ENCODE measurements around the gene TJP2. TPM values are rescaled to one million over a fixed set of nuclear protein-coding genes. Genes with fewer than 3 reads are reported as not detected.
A peak's percentile ranks its signal among the peaks of the same experiment; 100 is the strongest.
"Not testable (repeated sequence)": the region's sequence is repeated elsewhere in the genome, so short reads cannot be mapped to it uniquely, and the experiment has no call there.

TJP2 gene
- total RNA-seq, 1 donor from 2014 or later, result 45.7 TPM

GRCh38 chr9:69158471-69158870 lies 15.6 kb upstream of the TJP2 start:
- no peak for DNase-seq (ENCODE audit: low read depth in 2 of 2)

DNA sequence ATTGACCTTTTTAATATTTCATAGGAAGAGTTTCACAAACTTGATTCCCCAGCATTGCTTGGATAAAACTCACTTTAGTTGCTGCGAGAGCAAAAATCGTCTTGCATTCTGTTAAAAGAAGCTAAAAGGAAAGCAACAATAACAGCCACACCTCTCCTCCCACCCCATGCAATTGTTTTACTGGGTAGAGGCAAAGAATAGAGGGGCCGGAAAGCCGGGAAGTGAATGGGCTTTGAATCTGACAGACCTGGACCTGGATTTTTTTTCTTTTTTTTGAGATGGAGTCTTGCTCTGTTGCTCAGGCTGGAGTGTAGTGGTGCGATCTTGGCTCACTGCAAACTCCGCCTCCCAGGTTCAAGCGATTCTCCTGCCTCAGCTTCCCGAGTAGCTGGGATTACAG lies 9.5 kb upstream of the TJP2 start:
- DNase-seq (ENCODE audit: low read depth in 2 of 2), result not testable (repeated sequence)

DNA sequence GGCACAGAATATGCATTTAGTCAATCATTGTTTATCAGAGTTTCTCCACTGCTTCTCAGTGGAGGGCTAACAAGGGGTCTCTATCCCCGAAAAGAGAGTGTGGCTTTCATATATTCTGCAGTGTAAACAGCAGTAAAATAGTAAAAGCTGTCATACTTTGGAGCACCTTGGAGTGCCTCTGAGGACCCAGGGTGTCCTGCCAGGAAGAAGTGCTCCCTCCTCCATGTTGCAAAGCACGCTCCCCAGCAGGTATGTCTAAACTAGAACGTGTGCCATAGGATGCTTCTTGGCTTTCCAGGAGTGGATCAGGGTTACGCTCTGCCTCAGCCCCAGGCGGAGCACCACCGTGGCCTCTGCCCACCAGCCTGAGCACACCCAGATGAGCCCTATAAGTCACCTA lies 8.5 kb upstream of the TJP2 start:
- no peak for DNase-seq (ENCODE audit: low read depth in 2 of 2)

- no peak for DNase-seq (ENCODE audit: low read depth in 2 of 2)
Measured at GRCh38 chr9:69168709-69169217, 5.3 kb upstream of the TJP2 start.

- DNase-seq (ENCODE audit: low read depth in 2 of 2), result no peak
Measured at GRCh38 chr9:69170231-69170630, 3.8 kb upstream of the TJP2 start.

GRCh38 chr9:69171049-69171448 lies 3.0 kb upstream of the TJP2 start:
- peak in 1 of 2 donors; percentile 85 for DNase-seq (ENCODE audit: low read depth in 2 of 2)

DNA sequence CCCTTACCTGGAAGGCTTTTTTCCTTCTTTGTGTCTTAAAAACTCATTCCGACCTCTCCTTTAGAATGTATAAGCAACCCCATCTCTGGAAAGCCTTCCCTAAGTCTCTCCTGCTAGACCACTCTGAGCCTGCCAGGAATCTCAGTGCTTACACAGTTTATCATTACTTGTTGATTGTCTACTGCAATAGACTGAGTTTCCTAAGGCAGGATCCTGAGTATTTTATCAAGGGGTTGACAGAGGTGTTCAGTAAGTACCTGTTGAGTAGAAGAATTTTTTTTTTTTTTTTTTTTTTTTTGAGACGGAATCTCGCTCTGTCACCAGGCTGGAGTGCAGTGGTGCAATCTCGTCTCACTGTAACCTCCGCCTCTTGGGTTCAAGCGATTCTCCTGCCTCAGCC lies 2.6 kb upstream of the TJP2 start:
- no peak for DNase-seq (ENCODE audit: low read depth in 2 of 2)

DNA sequence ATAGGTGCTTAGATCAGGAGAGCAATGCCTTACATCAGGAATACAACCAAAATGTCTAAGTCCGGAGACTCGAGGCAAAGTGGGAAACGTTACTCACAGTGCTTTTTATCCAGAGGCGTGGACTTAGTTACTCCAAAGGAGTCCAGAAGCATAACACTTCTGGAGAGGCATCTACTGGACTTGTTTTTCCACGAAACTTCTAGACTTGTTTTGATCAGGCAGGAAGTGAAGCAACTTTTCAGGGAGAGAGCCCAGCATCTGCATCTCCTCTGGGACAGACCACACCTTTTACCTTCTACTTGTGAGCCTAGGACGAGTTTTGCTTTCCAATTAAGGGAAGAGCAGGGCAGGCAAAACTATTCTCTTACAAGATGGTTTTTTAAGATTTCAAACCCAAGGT lies 1.2 kb upstream of the TJP2 start:
- DNase-seq (ENCODE audit: low read depth in 2 of 2), result peak in 1 of 2 donors; percentile 66

GRCh38 chr9:69173497-69173890 lies 583 bp upstream of the TJP2 start:
- peak; percentile 55 to 83 for DNase-seq (ENCODE audit: low read depth in 2 of 2)

DNA sequence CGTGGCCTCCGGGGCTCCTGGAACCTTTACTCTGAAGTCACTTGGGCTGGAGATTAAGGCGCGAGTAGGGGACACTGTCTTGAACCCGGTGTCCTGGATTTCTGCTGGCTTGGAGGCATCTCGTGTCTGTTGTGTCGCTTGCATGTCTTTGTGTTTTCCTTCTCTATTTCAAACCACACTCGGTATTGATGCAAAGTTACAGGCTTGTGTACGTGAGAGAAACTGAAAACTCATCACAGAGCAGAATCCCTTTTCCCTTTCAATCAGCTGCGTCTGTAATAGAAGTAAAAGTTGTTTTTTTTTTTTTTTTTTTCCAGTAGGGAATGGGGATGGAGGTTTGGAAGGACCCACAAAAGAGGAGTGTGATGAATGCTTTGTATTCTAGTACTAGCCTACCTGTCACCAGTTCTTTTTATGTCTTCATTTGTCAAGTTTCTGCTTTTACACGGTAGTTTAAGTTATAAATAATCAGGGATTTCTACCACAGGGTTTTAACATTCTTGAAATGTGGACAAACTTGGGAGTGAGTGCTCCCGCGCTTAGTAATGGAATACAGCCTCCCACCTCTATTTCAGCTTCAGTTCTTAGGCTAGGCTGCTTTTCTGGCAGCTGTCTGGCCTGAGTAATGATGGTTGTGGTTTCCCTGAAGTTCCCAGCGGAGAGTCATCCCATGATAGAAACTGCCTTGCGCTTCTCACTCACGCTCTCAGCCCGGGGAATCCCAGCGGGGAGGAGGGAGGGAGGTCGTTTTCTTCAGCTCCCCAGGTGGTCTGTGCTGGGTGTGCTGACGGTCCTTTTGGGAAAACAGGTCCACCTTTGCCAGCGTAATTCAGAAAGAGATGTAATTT lies 763 bp downstream of the TJP2 start:
- DNase-seq (ENCODE audit: low read depth in 2 of 2), result peak in 1 of 2 donors; percentile 76

GRCh38 chr9:69175486-69175885 lies 1.4 kb downstream of the TJP2 start:
- DNase-seq (ENCODE audit: low read depth in 2 of 2), result no peak

DNA sequence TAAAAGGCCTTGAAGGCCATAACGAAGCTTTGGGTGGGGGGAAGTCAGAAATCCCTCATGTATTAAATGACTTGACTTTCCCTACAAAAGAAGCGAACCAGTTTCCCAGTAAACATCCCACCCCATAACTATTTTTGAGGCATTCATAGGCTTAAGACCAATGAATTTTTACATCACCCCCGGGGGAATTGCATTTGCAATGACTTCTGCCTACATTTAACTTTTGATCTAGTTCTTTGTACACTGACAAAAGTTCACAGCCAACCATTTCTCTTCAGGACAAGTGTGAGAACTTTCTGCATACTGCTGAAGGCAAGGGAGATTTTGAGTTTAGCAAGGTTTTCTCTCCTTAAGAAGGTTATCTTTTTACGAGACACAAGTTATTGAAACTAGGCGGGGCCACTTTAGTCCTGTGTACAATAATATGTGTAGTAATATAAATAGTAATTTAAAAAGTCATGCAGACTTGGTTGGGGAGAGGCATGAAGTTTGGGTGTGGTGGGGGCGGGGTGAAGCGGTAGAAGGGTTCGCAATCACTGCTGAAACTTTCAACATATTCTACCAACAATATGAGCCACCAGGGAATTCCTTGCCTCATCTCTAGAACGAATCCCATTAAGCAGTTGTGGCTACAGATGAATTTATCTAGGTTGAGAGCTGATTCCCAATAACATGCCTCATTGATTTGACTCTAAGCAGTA lies 2.5 kb downstream of the TJP2 start:
- DNase-seq (ENCODE audit: low read depth in 2 of 2), result no peak

GRCh38 chr9:69178583-69179011 lies 4.5 kb downstream of the TJP2 start:
- peak in 1 of 2 donors; percentile 49 for DNase-seq (ENCODE audit: low read depth in 2 of 2)

DNA sequence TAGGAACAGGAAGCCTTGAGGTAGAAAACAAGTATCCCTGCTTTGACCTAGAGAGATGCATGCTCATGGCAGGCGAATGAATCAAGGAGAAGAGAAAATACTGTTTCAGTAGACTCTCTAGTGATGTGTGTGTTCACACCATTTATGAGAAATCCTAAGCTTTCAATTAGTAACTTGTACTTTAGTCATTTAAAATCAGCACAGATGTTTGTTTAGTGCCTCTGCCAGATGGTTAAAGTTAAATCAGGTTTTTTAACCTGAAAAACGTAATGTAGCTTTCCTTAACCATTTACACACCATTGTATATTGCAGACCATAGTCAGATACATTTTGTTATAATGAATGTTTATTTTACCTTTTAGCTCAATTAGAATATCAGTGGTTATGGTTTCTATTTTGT lies 5.0 kb downstream of the TJP2 start:
- no peak for DNase-seq (ENCODE audit: low read depth in 2 of 2)

GRCh38 chr9:69180200-69180599 lies 6.1 kb downstream of the TJP2 start:
- DNase-seq (ENCODE audit: low read depth in 2 of 2), result no peak

DNA sequence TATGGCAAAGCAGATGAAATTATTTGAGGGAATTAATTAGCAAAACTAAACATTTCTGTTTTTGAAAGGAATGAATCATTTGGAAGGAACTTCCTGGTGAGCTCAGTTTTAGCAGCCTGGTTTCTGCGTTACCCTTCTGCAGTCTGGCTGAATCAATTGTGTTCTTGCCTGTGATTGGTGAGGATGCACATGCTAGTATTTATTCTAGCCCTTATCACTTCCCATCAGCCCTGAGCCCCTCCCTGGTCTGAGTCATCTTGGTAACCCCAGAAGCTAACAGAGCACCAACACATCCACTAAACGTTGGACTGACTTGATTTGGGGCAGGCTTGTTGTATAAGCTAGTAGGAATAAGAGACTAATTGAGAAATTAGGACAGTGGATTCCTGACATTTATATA lies 6.6 kb downstream of the TJP2 start:
- DNase-seq (ENCODE audit: low read depth in 2 of 2), result peak; percentile 77 to 99

GRCh38 chr9:69181908-69182353 lies 7.9 kb downstream of the TJP2 start:
- no peak for DNase-seq (ENCODE audit: low read depth in 2 of 2)

GRCh38 chr9:69184266-69184665 lies 10.2 kb downstream of the TJP2 start:
- no peak for DNase-seq (ENCODE audit: low read depth in 2 of 2)

DNA sequence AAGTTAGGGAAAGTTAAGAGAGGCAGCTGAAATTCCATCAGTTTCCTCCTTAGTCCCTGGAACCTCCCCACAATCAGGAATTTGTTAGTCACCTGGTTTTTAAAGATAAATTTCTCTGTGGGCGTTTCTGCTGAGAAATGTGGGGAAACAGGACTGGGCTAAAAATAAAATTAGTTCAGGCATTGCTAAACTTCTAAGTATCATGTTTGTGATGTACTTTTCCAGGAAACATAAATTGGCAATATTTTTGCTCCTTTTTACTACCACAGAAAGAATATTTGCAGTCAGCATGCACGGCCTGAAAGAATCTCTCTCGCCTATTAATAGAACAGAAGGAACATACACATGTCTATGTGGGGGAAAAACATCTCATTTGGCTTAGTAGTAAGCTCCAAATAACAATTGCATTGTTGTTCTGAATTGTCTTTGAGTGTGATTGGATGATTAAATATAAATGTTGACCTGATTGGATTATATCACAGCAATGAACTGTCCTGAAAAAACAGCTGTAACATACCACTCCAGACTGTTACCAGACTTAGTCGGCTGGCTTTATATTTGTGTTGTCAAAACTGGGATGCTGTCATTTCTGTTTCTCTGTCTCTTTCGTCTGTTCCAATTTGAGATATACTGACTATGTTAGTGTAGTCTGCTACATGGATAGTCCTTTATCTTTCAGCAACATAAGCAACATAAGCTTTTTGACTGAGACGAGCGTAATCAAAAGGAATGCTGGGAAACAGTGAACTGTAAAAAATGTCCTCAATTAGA lies 12.9 kb downstream of the TJP2 start:
- DNase-seq (ENCODE audit: low read depth in 2 of 2), result peak in 1 of 2 donors; percentile 75

- no peak for DNase-seq (ENCODE audit: low read depth in 2 of 2)
Measured at GRCh38 chr9:69188975-69189374, 14.9 kb downstream of the TJP2 start.

DNA sequence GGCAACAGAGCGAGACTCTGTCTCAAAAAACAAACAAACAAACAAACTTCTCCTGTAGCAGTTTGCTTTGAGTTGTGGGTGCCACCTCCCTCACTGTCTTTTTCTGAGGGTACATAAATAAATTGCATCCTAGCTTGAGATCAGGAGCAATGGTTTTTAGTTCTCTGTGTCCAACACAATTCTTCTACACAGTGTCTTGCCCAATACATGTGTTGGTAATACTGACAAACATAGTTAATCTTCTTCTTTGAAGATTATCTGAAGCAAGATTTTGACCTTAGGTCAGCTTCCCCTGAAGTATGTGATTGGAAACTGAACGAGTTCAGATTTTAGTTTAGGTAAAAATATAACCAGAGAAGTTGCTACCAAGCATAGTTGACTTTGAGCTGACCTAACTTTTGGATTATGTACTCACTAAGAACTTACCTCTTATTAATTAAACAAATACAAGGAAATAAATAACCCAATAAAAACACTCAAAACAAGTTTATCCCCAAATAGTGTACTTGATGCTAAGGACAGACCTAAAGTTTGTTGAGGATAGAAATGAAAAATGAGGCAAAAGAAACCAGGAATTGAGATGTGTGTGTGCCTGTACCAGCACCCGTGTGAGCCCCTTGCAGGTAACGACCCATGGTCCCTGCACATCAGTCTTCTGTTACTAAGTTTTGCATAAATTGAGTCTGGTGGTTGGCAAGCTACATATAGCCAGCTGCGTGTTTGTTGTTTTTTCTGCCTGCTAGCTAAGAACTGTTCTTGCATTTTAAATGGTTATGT lies 16.2 kb downstream of the TJP2 start:
- DNase-seq (ENCODE audit: low read depth in 2 of 2), result no peak

All from dermis microvascular lymphatic vessel endothelial cell (primary cell).